Measurements from ENCODE around the gene ZFHX3.

The ZFHX3 gene

DNA sequence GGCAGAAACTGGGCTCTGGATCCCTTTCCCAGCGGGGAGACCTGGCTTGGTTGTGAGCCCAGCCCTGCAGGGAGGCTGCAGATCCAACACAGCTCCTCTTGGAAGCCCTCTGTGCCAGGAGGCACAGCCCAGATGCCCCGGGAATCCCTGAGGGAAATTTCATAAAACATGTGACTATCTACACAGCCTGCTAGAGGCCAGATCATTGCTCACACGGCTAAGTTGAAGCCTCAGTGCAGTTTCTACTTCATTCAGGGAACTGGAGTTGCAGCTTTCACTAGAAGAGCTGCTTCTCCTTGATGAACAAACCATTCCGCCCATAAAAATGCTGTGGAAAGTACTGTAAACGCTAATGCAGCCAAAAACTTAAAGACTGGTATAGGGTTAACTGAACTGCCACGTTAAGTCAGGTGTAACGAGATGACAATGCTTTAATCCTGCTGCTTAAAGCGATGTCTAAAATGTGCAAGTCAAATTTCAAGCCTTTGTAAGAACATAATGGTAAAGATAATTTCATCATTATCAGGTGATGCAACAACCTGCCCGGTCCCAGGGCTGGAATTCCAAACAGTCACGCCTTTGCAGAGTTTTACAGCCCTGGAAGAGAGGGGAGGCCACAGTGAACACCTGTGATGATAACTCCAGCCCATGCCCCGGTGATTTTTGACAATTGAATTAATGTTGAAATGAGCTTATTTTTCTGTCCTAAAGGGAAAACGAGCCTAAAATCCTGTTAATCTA is 172.5 kb downstream of the ZFHX3 start:
- DNase-seq (ENCODE audit: low read depth), result no peak

DNA sequence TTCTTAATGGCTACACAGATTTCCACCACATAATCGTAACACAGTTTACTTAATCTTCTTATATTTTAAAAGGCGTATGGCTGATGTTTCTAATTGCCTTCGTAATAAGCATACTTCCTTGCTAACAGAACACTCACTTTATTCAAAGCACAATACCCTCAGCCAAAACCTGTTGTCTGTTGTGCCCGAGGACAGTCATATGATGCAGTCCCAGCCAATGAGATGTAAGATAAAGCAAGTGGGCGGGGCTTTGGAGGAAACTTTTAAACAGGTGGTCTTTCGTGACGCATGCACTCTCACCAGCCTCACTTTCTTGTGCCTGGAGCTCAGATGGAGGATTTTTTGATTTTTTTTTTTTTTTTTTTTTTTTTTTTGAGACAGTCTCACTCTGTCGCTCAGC is 174.1 kb downstream of the ZFHX3 start:
- DNase-seq (ENCODE audit: low read depth), result no peak

DNA sequence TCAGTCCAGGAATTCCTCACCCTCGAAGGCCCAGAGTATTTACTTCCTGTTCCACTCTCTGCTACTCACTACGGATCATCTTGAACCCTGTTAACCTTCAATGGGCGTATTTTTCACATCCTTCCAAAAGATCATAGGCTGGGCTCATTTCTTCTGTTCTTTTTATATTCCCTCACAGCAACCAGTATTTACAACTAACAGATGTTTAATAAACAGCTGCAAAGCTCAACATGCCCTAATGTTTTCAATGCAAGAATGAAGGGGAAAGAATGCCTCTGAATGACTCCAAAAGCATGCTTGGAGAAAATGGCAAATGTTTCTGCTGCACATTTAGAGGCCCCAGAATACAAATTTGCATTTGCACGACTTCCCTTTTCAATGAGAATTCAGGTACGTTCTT is 174.9 kb downstream of the ZFHX3 start:
- DNase-seq (ENCODE audit: low read depth), result no peak

DNA sequence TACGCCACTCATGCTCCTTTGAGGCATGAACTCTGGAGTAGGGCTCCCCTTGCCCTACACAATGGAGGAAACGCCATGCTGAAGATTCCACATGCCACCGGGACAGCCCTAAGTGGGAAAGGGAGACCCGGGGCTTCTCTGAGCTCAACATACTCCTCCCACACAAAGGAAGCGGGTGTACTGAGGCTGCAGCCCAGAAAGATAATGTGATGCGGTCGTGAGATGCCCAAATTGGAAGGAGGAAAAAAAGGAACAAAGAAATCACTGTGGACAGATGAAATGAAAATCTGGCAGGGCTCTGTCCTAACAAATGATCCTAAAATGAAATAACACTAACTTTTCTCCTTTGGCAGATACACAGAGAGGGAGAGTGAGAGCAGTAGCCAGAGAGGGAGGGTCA is 182.1 kb downstream of the ZFHX3 start:
- DNase-seq (ENCODE audit: low read depth), result no peak

DNA sequence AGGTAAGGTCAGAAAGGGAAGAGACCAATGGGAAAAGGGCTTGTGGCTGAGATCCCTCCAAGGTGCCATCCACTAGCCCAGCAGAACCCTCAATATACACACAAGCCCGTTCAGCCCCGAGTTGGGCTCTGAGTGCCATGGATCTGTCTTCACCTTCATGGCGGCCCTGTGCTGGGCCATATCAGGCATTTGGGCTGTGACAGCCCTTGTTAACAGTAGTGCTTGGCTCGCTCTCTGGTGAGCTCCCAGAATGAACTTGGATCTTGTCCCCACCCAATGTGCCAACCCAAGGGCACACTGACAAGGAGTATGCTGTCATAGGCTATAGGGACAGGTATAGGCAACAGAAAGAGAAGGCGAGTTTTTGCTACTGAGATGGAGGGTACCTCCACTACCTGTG is 182.7 kb downstream of the ZFHX3 start:
- no peak for DNase-seq (ENCODE audit: low read depth)

DNA sequence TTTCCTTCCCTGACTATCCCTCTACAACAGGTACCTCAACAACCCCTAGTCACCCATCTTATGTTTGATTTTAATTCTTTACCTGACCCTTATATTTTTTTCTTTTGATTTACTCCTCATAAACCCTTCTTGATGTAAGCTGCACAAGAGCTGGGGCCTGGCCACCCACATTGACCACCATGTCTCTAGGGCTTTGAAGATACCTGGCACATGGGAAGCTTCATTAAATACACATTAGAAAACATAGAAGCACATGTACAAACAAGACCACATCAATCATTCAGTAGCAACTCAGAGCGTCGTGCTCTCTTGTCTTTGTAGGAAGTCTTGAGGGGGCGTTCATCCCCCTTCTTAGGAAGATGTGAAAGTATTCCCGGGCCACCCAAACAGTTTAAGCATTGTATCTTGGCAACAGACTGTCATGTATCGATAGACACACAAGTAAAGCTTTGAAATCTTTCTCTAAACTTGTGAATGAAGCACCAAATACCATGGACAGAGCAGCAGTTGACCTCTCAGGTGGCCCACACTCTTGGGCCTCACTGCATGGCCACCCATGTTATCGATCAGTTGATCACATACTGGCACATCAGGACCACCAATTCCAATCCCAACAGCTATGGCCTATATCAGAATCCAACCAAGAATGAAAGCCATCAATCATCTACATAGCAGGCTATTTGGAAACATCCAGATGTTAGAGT is 183.6 kb downstream of the ZFHX3 start:
- no peak for DNase-seq (ENCODE audit: low read depth)

DNA sequence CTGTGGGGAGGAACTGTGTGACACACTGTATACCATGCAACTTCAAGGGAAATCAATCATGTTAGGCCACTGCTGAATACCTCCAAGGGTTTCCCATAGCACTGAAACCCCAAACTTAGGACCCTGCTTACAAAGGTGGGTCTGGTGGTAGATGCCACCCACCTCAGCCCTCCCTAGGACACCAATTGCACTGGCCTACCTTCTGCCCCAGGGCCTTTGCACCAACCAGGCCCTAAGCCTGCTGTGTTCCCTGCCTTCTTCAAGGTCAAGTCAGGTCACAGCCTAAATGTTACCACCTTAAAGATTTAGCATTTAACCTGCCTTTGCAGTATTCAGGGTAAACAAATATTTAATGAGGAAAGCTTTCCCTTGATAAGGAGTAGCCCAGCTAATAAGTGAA is 185.8 kb downstream of the ZFHX3 start:
- no peak for DNase-seq (ENCODE audit: low read depth)

DNA sequence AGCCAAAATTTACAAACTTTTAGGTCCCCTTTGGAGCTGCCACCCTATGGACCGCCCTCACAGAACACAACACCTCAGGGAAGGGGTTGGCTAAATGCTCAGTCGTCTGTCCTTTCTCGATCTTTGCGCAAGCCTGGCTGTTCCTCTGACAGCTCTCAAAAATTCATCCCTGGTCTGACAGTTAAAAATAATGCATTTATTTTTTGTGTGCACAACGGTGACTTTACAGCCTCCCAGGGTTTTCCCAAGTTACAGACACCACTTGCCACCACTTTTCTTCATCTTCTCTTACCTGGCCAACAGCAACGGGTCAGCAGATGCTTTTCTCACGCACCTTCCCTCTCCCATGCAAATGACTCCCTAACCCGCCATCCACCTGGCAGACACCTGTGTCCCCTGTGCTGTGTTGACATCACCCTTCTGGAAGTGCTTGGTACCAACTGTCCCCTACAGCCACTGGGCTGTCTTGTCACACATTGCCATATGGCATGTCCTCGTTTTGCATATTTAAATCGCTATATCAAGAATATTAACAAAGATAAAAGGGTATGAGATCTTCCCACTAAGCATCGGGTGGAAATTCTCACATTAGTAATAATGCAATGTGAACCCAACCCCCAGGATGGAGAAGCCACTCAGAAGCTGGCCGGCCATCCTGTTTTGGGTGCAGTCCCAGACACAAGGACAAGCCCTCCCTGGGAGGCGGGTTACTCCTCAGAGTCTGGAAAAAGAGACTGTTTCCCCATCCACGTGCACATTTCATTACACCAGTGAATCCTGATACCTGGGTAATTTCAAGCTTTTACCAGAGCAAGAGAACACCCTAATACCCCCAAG is 187.0 kb downstream of the ZFHX3 start:
- no peak for DNase-seq (ENCODE audit: low read depth)

DNA sequence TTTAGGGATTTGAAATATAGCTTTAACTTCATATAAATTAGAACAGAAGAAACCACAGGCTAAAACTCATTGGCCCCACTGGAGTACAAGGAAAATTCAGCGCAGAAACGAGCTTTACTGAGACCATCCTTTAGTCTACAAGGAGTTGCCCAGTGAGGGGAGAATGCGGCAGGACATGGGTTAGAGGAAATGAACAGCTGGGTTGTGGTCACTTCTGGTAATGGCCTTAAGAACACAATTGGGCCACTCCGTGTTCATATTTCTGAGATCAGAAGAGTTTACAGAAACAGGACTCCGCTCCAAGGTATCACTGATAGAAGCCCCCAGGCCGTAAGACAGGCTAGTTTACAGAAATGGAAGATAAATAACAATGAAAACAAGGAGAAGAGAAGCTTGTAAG is 188.3 kb downstream of the ZFHX3 start:
- DNase-seq (ENCODE audit: low read depth), result no peak

DNA sequence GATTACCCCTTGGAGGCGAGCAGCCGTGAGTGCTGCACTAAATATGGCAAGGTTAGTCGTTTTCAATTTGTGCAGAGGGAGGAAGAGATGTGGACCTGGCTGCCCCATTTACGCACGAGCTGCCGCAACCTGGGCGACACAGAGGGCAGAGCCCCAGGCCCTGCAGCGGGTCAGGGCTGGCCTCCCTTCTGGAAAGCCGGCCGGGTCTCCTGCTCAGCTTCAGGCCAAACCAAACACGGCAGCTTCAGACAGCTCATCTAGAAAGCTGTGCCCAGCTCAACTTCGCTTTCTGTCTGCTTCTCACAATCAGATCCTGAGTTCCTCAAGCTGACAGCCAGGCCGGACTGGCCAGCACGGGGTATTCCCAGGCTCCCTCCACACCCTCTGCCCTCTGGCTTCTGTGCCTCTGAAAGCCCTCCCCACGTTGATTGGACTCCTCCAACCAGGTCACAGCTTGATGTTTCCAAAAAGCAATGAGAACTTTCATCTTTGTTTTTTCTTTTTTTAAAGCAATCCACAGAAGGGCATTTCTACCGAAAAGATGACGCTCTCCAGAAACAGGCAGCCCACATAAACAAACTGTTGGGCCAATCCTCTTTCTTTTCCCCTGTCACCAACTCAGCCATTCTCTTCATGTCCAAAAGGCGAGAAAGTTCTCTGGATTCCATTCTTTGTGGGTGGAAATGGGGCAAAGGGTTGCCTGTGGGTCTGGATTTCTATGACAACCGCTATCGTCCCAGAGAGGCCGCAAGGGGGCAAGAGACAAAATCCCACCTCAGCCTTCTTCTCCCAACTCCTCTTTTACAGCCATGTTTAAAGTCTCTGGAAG is 189.0 kb downstream of the ZFHX3 start:
- DNase-seq (ENCODE audit: low read depth), result no peak

DNA sequence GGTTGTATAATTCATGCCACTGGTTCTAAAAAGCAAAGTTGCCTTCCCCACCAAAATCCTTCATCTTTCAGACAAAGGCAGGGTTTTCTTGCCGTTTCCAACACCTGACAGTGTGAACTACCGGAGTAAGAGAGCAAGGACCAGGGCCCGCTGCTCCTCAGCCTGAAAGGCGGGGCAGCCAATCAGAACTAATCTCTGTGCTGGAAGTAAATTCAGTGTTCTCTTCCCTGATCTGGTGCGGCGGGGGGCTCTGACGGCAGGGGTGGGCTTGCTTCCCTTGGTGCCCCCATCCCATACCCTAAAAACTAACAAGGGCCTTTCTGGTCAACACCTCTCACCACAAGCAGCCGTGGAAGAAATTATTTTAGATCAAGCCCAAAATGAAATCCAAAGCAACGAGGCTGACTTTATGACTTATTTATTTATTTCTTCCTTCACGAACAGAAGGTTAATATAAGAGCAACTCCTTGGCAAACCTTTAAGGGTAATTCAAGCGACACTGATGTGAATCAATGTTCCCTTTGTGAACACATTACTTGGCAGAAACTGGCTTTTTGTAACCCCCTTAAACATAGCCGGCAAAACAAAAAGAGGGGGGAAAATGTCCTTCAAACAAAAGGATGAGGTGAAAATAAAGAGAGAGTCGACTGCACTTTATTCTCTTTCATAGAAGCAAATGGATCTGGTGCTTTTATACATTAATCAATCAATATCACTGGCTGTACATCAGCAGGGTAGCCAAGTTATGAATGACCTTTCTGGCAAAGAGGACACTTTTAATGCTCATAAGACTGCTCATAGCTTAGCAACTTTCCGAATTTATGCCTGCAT is 189.9 kb downstream of the ZFHX3 start:
- no peak for DNase-seq (ENCODE audit: low read depth)

DNA sequence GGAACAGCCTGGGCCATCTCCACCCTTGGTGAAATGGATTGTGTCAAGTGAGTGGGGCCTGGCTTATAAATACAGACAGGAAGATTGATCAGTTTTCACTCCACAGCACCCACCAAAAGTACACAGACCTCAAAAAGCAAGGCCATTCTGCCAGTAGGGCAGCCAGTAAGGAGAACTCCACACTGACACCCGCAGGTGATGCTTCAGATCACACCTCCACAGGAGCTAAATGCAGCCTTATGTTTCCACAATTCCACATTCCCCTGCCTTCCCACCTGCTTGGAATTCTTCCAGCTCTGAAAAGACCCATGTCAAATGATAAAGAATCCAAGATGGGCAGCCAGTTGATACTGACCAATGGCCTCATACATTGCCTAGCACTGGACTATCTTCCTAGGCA is 191.1 kb downstream of the ZFHX3 start:
- DNase-seq (ENCODE audit: low read depth), result no peak

DNA sequence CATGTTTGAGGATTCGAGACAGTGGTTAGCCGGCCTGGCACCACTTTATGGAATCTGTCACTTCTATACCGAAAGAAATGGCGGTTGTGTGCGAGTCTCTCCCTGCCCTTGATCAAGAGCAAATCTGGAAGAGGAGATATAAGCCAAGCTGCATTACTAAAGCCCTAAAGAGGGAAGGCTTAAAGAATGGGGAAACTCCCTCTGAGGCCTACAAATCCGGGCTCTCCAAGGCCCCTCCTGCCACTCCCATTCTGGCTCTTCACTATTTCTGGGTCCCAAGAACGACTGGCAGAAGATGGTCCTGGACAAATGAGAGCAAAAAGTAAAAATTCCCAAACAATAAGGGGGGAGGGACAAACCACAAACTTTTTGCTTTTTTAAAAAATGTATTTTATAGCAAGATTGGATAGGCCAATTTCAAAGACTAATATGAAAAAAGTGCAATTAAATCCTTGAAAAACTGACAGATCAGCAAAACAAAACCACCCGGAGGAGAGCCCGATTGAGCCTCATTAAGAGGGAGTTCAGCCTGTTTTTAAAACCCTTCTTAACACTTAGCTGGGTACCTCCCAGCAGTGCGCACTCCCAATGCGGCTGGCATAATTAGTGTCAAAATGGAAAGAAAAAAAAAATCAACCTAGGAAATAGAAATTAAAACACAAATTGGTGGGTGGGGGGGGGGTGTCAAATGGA is 193.5 kb downstream of the ZFHX3 start:
- DNase-seq (ENCODE audit: low read depth), result no peak

DNA sequence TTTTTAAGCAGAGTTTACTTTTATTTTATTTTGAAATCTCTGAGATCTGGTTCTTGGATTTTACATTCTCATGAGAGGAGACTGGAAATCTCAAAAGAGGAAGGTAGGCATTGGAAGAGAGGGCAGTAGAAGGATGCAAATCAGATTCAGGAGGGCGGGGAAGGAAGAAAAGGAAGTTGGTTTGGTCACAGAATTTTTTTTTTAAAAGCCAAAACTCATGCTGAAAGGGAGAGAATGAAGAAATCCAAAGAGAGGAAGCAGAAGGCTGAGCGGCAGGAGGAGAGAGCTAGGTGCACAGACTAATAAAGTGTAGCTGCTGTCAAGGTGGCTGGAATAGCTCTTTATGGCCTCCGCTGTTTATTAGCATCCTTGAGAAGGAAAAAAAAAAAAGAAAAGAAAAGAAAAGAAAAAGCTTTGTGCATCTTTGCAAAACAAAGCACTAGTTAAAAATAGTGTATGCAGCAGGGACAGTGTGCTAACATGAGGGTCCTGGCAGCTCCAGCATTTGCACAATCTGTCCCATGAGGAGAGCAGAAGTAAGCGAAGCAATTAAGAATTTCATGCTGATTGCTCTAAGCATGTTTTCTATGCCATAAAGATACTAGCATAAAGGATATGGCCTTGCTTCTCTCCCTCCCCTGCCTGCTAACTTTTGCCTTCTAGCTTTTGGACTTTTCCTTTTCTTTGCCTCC is 194.2 kb downstream of the ZFHX3 start:
- DNase-seq (ENCODE audit: low read depth), result no peak

DNA sequence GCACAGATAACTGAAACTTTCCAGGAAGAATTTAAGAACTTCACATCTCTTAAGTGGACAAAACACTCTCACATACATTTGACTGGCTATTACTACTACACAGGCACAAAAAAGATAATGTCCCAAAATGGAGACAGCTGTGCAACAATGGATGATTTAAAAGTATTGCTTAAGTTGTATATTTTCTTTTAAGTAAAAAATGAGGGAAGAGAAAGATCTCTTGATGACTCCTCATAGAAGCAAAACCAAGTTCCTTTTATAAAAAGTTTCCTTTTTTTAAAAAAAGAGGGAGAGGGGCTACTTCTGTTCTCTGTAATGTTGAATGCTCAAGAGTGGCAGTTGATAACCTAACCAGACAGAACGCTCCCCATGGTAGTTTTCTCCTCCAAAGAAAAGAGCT is 195.5 kb downstream of the ZFHX3 start:
- no peak for DNase-seq (ENCODE audit: low read depth)

DNA sequence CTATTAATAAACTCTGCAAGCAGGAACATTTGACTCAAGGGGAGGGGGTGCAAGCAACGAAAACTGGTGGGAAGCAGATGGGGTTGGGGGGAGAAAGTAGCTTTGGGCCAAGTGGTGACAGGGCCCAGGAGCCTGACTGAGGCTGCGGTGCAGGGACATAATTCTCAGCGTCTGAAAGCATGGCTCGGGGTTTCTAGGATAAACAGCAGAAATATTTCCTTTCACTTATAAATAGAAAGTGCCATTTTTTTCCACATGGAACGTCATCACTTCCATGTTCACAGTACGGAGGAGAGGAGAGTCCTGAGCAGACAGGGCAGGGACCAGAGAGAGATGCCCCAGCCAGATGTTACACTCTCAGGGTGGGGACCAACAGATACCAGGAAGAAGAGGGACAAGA is 197.1 kb downstream of the ZFHX3 start:
- DNase-seq (ENCODE audit: low read depth), result no peak

DNA sequence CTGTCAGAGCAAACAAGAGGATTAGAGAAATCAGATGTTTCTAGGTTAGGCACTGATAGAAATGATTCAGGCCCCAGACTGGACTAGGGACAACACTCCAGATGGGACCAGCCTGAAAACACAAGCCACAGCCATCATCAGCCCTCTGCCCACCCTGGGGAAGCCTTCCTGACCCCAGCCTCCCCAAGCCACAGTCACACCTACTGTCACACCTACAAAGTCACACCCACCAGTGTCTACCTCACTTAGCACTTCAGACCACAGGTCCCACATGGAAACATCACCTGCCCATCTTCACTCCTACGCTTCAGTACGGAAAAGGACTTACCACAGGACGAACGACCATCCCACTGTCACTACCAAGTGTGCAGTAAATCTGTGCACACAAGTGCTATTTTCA is 197.9 kb downstream of the ZFHX3 start:
- no peak for DNase-seq (ENCODE audit: low read depth)

DNA sequence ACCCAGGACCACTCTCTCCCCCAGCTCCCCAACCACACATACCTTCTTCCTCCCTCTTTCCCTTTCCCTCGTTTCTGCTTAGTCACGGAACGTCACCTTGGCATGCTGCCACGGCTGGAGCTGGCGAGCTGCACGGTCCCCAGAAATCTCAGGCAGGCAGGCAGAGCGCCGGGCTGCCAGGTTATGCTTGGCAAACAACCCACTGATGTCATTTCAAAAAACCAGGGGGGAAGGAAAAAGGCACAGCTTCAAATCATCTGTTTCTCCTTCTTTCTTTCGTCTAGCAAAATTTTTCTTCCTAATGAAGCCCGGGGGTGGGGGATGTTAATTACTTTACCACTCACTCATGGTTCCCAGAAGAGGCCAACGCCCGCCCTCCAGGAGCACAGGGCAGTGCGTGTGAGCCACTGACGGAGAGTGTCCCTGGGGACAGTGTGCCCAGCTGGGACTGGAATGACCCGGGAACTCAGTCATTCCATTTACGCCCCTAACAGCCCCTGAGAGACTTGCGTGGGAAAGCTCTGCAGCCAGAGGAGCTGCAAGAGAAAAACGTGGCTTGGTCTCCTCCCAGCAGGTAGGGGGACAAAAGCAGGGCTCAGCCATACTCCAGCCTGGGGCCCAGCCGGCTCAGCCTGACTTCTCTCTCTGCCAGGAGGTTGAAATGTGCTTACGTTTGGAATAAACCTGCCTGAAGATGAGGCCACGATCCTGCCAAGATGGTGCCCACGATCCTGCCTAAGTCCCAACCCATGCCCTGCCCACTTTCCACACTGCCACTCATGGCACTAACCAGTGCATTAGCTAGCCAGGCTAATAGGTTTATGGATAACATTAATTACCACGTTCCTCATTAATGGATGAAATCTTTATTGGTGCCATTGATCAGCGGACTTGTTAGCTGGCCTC is 198.9 kb downstream of the ZFHX3 start:
- no peak for DNase-seq (ENCODE audit: low read depth)

DNA sequence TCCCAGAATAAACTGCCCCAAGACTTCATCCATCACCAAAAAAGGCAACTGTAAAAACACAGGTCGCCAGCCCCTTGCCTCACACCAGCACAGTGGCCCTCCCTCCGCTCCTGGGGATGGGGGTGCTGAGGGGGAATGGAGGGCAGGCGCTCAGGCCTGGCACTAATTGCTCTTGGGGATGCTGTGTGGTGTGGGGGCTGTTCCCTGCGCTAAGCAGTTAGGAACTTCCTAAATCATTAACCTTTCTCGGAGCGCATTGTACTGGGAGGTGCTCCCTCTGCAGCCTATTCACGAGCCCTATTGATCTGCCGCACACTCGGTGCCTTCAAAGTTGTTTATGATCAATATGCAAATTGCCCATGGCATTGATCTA is 199.9 kb downstream of the ZFHX3 start:
- no peak for DNase-seq (ENCODE audit: low read depth)

Data from stimulated activated CD8-positive, alpha-beta memory T cell treated with anti-CD3 and anti-CD28 coated beads, Interleukin-4, amount 100 ng/mL, for 24 hours (primary cell).